T-helper 2 cell (primary cell): ENCODE results near the gene MPZL3.

Experiments used
- DNase-seq, 5 experiments: peaks; one replicate each; pipeline versions ENCODE4 v3.0.0 to v3.0.0-alpha.2; 2012 to 2022

MPZL3 gene

DNA sequence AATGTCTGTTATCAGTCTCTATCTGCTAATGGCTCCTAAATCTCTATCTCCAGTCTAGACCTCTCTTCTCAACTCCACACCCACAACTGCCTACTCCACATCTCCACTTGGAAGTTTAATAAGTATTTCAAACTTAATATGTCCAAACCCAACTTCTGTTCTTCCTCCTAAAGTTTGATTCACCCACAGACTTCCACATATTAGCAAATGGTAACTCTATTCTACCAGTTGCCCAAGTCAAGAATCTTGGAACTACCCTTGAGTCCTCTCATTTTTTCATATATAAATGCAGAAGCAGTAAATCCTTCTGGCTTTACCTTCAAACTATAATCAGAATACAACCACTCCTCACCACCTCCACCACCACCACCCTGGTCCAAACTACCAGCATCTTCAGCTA is 20.7 kb downstream of the MPZL3 start:
- no peak for DNase-seq

DNA sequence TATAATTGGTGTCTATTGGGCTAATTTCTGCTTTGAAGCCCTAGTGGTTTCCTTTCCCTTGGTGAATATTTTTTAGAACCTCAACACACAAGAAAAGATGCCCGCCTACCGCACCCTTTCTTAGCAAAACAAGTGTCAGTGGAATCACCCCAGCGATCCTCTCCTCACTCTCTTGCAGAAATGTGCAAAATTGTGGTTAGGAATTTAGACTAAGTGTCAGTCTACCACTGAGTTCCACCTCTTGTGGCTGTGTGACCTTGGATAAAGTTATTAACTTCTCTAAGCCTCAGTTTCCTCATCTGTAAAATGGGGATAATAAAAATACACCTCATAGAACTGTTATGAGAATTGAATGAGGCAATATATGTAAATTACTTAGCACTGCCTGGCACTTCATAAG is 22.1 kb downstream of the MPZL3 start:
- DNase-seq: peak in 3 of 5 experiments; percentile 35 to 79 (median 75)

DNA sequence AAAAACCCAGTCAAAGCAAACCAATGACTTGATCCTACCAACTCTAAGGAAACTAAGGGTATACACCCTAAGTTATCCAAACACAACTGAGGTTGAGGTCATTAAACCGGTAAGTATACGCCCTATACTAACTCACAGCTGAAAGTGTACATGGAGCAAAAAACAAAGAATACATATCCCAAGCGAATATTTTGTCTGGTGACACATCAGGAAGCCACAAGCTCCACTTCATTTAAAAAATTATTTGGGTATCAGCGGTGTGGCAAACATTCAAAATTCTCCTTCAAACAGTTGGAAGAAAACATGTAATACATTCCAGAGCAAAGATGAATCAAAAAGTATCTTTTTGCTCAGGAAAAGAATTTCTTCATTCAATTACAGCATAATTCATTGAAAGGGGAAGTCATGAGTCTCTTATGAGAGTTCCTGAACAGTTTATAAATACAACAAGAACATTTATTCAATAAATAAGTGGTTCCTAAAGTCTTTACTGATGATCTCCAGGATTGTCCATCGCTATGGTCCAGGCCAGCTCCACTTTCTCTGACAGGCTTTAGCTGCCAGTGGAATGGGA is 22.8 kb downstream of the MPZL3 start:
- DNase-seq: no peak

- peak in 2 of 5 experiments; percentile 71 to 96 for DNase-seq
Observed at GRCh38 chr11:118227865-118228785, 24.0 kb downstream of the MPZL3 start.

DNA sequence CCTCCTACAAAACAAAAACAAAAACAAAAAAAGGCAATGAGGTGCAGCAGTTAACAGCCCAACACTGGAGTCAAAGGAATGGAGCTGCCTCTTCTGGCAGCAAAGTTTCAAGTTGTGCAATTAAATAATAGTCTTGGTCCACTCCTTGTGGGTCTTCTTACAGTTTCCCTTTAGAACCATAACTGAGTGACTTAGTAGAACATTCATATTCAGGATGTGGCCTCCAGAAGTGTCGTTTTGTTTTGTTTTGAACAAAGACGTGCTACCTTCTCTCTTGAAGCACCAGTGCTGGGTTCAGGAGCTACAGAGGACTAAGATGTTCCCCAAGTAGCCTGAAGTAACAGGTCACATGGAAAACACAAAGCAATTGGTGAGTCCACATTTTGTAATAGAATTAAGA is 25.4 kb downstream of the MPZL3 start:
- DNase-seq: peak in 1 of 5 experiments; percentile 84

GRCh38 chr11:118226296-118226695 is 25.9 kb downstream of the MPZL3 start:
- no peak for DNase-seq

DNA sequence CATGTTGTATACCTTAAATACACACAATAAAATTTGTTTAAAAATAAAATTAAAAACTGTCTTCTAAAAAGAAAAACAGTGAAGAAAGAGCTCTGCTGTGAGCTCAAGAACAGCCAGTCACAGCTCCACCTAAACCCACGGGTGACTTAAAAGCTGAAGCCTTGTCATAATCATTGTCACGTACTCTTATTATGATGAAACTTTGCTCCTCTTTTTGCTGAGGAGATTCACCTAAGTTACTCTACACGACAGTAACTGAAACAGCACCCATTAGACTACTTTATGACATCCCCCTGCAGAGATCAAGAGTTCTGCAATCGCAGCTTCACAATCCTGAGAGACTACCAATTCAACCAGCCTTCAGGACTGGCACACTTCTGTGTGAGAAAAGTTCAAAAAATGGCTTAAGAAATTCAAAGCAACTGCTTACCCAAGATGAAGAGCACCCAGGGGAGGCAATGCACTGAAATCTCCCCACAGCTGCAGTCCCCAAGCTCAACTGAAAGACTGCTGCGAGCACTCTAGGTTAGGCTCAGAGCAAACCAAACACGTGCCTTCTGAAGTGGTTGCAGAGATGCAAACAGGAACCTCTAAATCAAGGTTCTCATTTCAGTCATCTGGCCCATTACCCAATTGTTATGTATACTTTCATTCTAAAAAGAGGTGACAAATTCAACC is 27.5 kb downstream of the MPZL3 start, which contains the start of gene JAML:
JAML (minus strand) TSS at position 501 of the 678 bp plus-strand sequence. CDS start 10,145 bp downstream, outside the sequence.
- peak in 4 of 5 experiments; percentile 33 to 96 (median 60) for DNase-seq

DNA sequence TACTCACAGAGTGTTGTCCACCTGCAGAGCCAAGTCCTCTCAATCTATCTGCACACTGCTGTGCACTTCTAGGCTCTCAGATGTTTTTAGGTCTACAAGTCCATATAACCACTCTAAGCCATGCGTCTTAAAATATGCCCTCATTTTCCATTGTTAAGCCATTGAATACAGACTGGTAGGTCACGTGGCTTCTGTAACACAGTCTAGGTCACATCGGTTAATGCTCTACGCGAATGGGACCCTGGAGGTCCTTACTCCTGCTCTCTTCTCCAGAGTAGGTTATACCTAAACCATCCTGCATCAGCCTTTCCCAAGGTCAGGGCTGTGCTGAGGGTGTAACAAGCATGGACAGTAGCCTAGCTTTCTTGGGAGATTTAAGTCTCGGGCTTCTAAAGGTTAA is 28.2 kb downstream of the MPZL3 start:
- DNase-seq: peak in 1 of 5 experiments; percentile 82

GRCh38 chr11:118223570-118223969 is 28.6 kb downstream of the MPZL3 start:
- peak in 1 of 5 experiments; percentile 78 for DNase-seq

- DNase-seq: no peak
Observed at GRCh38 chr11:118222437-118222836, 29.7 kb downstream of the MPZL3 start.

GRCh38 chr11:118221419-118221818 is 30.7 kb downstream of the MPZL3 start:
- no peak for DNase-seq

DNA sequence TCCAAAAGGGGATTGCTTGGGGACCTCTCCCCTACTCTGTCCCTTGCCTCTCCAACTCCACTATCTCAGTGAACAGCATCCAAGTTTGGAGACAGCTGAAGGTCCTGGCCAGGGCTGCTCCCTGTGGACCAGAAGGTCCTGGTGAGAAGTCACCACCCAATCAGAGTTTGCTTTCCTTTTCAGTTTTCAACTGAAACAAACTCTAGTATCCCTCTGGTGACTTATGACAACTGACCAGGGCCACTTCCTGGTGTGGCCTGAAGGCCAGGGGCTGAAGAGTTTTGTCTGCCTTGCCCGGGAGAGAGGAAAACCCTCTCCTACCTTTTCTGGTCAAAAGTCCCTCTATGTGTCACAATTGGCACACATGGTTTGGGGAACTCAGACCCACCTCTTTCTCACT is 32.4 kb downstream of the MPZL3 start:
- no peak for DNase-seq

- no peak for DNase-seq
Observed at GRCh38 chr11:118219244-118219643, 32.9 kb downstream of the MPZL3 start.

- DNase-seq: peak in 1 of 5 experiments; percentile 83
Observed at GRCh38 chr11:118217575-118217974, 34.6 kb downstream of the MPZL3 start.

DNA sequence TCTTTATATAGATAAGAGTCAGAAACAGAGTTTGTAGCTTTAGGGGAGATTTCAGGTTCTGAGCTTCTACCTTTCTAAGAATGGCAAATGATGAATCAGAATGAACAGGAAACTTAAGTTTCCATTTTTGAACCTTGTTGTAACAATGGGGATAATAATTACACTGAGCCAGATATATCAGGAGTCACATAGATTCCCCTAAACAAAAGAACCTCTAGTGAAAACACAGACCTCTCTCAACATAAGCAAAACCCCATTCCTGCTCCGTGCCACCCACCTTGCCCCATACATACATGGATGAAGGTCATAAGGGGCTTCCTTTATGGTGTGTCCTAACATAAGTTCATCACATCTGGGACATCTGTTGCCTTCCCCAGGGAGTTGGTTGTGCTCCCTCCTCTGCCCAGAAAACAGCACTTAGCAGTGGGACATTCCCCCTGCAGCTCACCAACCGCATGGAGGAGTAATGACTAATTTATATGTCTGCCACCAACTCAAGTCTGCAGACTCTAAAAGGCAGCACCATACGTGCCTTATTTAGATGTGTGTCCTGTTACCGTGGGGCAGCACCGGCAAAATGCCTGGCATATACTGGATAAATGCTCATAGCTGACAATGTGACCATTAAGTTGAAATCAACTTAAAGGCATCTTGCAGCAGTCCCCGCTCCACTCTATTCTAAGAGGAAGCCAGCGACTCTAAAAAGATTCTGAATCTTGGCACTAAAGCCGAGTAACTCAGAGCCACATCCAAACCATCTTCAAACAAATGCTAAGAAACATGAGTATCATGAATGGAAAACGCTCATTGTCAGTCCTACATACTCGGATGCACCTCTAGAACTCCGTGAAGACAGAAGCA is 35.3 kb downstream of the MPZL3 start:
- peak in 3 of 5 experiments; percentile 35 to 80 (median 46) for DNase-seq

DNA sequence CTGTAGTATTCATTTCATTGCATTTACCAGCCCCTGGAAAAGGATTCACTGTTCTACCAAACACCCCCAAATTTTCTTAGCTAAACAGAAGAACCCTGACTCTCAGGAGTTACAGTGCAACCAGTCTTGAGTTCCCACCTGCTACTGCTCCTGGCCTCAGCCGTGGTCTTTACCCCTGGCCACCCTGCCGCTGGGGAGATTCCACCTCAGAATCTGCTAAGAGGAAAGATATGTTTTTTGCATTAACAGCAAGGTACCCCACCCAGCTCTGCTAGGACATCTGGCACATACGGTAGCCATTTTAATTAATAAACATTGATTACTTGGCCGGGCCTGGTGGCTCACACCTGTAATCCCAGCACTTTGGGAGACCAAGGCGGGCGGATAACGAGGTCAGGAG is 36.4 kb downstream of the MPZL3 start:
- no peak for DNase-seq

- DNase-seq: peak in 1 of 5 experiments; percentile 80
Observed at GRCh38 chr11:118215262-118215661, 36.9 kb downstream of the MPZL3 start.

DNA sequence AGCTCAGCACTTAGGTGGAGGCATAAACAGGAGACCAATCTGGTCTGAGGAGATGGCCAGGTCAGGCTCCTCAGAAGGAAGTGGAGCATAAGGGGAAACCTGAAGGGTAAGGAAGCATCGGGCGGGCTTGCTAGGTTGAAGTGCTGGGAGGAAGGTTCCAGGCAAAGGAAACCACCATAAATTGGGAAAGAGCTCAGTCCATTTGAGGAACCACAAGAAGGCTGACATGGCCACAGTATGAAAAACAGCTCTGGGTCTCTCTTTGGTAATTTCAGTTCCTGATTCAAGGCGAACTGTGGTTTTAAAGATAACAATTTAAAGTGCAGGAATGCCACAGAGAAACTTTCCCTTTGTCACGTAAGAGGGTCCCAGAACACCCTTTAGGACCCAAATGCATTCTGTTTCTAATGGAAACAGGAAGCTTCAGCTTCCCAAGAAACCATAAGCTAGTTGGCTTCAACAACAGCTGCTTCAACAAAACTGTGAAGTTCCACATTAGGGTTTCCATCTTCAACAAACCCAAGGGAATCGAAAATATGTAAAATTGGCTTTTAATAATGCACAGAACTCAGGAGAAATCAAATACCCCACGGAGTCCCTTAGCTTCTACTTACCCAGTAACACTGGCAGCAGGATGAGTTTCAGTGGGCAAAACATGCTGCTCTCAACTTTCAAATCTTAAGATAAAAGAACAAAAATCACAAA is 37.8 kb downstream of the MPZL3 start:
- no peak for DNase-seq

- no peak for DNase-seq
Observed at GRCh38 chr11:118213781-118214180, 38.4 kb downstream of the MPZL3 start.

DNA sequence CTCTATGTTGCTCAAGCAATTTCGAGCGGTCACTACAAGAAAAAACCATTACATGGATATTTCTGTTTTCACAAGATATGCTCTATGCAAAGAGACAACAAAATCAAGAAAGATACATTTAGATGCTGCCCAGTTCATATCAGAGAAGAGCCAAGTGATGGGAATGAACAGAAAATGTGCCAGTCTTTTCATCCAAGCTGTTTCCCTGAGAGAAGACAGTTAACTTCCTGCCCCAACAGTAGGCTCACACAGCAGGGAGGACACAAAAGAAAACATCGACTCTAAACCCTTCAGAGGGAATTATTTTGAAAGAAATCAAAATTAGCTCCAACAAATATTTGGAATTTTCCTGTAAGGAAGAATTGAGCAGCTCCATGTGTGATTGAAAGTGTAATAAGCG is 39.0 kb downstream of the MPZL3 start:
- no peak for DNase-seq

GRCh38 chr11:118212781-118213191 is 39.4 kb downstream of the MPZL3 start:
- DNase-seq: no peak
